ENCODE data around the gene PKDREJ.

Gene PKDREJ

DNA sequence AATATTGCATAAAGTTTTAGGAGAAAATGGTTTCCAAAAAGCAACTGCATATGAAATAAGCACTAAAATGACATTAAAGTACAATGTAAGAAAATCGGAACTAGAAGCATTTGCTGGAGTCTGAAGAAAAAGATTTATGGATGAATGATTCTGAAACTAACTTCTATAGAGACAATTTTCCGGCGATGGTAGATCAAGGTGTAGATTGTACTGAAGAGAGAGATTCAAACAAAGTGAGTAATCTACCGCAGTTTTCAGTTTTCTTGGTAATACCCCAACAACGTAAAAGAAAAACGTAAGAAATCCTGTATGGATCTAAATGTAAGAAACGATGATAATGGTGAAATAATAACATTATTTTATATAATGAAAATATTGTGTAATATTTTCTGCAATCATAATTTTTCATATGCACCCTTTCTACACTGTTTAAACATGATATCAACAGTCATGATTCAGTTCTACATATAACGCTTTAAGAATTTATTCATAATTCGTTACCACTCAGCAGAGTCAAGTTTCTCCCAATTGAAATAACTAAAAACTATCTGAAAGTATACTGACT is 11.2 kb downstream of the PKDREJ start:
- no peak overlapping the region for H3K27ac ChIP-seq
- TF ChIP-seq, protein P1, sequence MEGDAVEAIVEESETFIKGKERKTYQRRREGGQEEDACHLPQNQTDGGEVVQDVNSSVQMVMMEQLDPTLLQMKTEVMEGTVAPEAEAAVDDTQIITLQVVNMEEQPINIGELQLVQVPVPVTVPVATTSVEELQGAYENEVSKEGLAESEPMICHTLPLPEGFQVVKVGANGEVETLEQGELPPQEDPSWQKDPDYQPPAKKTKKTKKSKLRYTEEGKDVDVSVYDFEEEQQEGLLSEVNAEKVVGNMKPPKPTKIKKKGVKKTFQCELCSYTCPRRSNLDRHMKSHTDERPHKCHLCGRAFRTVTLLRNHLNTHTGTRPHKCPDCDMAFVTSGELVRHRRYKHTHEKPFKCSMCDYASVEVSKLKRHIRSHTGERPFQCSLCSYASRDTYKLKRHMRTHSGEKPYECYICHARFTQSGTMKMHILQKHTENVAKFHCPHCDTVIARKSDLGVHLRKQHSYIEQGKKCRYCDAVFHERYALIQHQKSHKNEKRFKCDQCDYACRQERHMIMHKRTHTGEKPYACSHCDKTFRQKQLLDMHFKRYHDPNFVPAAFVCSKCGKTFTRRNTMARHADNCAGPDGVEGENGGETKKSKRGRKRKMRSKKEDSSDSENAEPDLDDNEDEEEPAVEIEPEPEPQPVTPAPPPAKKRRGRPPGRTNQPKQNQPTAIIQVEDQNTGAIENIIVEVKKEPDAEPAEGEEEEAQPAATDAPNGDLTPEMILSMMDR (conservative IDR thresholded peaks at IDR 0.05) = no peak
- TF ChIP-seq ZFX (IDR thresholded peaks at IDR 0.05) = no peak

DNA sequence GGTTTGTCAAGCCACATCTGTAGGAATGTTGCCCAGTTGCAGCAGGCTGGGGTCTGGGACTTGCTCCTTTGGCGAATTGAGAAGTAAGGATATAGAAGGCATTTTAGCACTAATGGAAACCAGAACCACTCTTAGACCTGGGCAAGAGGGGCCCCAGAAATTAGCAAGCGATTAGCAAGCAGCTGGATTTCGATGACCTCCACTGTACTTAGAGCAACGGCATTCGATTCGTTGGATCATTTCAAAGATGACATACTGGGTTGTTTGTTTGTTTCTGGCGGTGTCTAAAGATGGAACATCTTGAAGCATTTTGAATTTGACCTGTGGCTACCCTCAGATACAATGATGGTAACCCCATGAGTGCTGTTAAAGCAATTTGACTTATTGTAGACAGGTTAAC is 11.9 kb downstream of the PKDREJ start:
- TF ChIP-seq, protein P1 (conservative IDR thresholded peaks at IDR 0.05) = no peak
- TF ChIP-seq ZFX (IDR thresholded peaks at IDR 0.05) = no peak
- H3K27ac ChIP-seq = peak overlapping the region; percentile 87

DNA sequence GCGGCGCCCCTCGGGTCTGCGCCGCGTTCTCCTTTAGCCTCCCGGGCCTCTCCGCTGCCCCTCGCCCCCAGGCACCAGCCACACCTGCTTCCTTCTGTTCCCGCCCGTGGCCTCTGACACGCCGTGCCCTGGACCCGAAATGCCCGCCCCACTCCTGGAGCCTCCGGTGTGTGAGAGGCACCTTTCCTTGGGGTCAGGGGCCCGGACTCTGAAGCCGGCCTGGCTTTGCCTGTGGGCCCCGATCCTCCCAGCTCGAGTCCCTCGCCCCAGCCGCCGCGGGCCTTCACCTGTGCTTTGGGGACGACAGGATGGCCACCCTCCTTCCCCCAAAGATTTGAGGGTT is 12.4 kb downstream of the PKDREJ start:
- H3K27ac ChIP-seq = peak overlapping the region; percentile 87
- TF ChIP-seq ZFX (IDR thresholded peaks at IDR 0.05) = no peak
- TF ChIP-seq, protein P1 (conservative IDR thresholded peaks at IDR 0.05) = no peak

- peak within 1 kb of the TSS; percentile 87 for H3K27ac ChIP-seq
- TF ChIP-seq, protein P1 (conservative IDR thresholded peaks at IDR 0.05) = no peak
- peak; percentile 82 for TF ChIP-seq ZFX (IDR thresholded peaks at IDR 0.05)
Measured at GRCh38 chr22:46250035-46250782, 12.9 kb downstream of the PKDREJ start, which contains the start of gene CDPF1. CDPF1 (minus strand) TSS chr22:46250293; CDS start chr22:46248284, 2,009 bp downstream.

GRCh38 chr22:46247443-46247975 is 15.6 kb downstream of the PKDREJ start:
- H3K27ac ChIP-seq = no peak overlapping the region
- no peak for TF ChIP-seq ZFX (IDR thresholded peaks at IDR 0.05)
- TF ChIP-seq, protein P1 (conservative IDR thresholded peaks at IDR 0.05) = no peak

DNA sequence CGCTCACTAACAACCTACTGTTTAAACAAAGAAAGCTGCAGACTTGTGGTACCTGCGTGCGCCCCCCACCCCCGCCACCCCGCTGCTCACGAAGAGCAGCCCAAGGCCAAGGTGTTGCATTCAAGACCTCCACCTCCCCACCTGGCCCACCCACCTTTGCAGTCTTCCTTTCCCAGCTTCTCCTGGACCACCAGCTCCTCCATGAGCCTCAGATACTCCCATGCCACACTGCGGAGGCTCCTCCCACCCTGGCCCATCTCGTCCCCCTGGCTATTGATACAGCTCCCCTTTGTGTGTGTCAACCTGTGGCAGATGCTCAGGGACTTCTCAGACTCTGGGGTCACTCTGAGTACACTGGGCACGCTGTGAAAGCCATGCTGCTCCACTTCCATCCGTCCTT is 17.0 kb downstream of the PKDREJ start:
- TF ChIP-seq, protein P1 (conservative IDR thresholded peaks at IDR 0.05) = no peak
- TF ChIP-seq ZFX (IDR thresholded peaks at IDR 0.05) = no peak
- H3K27ac ChIP-seq = no peak overlapping the region

- H3K27ac ChIP-seq = no peak overlapping the region
- no peak for TF ChIP-seq ZFX (IDR thresholded peaks at IDR 0.05)
- TF ChIP-seq, protein P1 (conservative IDR thresholded peaks at IDR 0.05) = no peak
Measured at GRCh38 chr22:46245511-46245910, 17.6 kb downstream of the PKDREJ start.
